ENCODE results near the gene PDCD6IP.

Gene PDCD6IP

DNA sequence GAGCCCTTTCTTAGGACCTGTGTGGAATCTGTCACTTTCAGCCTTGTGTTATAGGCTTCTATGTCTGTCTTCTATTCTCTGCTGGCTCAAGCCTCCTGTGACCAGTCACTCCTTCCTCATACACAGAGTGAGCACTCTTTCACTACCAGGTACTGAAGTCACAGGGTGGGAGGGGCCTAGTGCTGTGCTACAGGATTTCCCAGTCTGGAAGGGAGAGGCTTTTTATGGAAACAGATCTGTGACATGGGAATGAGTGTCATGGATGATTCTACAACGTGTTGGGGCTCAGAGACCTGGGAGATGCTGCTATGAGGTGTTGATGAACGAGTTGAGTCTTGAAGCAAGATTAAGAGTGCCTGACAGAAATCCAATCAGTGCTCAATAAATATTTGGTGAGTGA, 100.5 kb downstream of the PDCD6IP start:
- in situ Hi-C loops (cut with HindIII; ENCODE audit: low sequenced_read_pairs), result no loop called here
- TF ChIP-seq, protein P1, sequence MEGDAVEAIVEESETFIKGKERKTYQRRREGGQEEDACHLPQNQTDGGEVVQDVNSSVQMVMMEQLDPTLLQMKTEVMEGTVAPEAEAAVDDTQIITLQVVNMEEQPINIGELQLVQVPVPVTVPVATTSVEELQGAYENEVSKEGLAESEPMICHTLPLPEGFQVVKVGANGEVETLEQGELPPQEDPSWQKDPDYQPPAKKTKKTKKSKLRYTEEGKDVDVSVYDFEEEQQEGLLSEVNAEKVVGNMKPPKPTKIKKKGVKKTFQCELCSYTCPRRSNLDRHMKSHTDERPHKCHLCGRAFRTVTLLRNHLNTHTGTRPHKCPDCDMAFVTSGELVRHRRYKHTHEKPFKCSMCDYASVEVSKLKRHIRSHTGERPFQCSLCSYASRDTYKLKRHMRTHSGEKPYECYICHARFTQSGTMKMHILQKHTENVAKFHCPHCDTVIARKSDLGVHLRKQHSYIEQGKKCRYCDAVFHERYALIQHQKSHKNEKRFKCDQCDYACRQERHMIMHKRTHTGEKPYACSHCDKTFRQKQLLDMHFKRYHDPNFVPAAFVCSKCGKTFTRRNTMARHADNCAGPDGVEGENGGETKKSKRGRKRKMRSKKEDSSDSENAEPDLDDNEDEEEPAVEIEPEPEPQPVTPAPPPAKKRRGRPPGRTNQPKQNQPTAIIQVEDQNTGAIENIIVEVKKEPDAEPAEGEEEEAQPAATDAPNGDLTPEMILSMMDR (IDR thresholded peaks at IDR 0.05; ENCODE audit: low read depth, low read length, missing control alignments), result no peak
- no peak overlapping the region for H3K4me3 ChIP-seq (ENCODE audit: low read depth, low read length)
- DNase-seq (ENCODE audit: low read depth), result no peak

DNA sequence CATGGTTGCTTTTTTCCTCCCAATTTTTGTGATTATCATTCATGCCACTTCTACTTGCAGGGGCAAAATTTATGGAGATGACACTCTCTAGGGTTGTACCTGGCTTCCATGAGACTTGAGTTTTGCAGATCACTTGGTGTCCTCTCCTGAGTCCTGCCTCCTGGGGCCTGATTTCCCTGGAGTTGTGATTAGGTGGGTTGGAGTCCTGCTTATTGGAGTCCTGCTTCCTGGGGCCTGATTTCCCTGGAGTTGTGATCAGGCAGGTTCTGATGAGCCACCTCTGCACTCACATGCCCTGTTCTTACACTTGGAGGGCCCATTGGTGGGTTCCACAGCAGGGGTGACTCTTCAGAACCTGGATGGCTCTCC, 102.0 kb downstream of the PDCD6IP start:
- TF ChIP-seq, protein P1 (IDR thresholded peaks at IDR 0.05; ENCODE audit: low read depth, low read length, missing control alignments), result no peak
- DNase-seq (ENCODE audit: low read depth), result no peak
- in situ Hi-C loops (cut with HindIII; ENCODE audit: low sequenced_read_pairs), result no loop called here
- no peak overlapping the region for H3K4me3 ChIP-seq (ENCODE audit: low read depth, low read length)

DNA sequence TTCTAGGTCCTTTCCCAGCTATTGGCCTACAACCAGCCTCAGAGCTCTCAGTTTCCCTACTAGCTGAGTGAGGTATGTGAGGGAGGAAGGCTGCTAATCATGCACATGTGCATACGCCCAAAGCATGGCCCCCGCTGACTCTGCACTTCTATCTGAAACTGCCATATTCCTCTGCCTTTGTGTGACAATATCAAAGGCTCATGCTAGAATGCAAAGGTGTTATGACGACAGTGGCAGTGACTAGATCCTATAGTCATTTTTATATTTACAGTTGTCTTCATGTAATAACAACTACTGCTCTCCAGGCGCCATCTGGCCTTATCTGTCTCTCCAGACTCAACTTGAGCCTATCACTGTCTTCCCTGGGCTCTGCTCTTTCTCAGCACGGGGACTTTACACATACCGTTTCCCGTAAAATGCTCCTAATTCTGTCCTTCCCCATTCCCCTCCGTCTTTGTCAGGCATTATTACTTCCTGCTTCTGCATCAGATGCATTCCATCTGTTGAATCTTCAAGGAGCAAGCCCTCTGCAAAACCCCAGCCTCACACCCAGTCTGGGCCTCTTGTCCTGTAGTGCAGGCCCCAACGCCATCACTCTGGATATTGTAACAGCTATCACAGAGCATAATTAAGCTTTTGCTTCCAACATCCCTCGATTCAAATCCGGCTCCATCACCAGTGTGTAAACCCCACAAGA, 102.5 kb downstream of the PDCD6IP start:
- in situ Hi-C loops (cut with HindIII; ENCODE audit: low sequenced_read_pairs), result no loop called here
- TF ChIP-seq, protein P1 (IDR thresholded peaks at IDR 0.05; ENCODE audit: low read depth, low read length, missing control alignments), result no peak
- DNase-seq (ENCODE audit: low read depth), result no peak
- no peak overlapping the region for H3K4me3 ChIP-seq (ENCODE audit: low read depth, low read length)

DNA sequence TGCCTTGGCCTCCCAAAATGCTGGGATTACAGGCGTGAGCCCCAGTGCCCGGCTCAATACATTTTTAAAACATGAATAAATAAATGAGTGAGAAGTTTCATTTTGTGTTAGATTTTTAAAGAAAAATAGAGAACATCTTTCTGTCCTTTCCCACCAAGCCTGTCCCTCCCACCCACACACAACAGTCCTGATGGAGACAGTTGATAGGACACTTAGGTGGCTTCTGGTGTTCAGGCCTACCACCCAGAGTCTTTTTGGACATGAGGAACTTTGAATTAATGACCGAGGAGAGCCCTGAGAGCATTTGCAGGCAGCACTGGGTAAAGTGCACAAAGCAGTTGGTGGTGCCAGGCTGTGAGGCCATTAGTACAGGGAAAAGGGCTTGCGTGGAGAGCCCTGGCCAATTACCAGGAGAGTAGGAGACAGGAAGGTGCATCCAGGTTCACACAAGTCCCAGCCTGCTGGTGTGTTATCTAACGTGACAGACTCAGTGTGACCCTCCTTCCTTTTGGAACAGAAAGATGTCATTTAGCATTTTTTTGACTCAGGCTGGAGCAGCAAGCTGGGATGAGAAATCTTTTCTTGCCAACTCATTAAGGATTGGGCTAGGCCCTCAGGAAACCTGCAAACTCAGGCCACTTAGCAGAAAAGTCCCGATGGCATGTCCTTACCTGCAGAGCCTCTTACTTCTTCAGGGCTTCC, 103.6 kb downstream of the PDCD6IP start:
- DNase-seq (ENCODE audit: low read depth), result no peak
- in situ Hi-C loops (cut with HindIII; ENCODE audit: low sequenced_read_pairs), result no loop called here
- no peak overlapping the region for H3K4me3 ChIP-seq (ENCODE audit: low read depth, low read length)
- TF ChIP-seq, protein P1 (IDR thresholded peaks at IDR 0.05; ENCODE audit: low read depth, low read length, missing control alignments), result no peak

DNA sequence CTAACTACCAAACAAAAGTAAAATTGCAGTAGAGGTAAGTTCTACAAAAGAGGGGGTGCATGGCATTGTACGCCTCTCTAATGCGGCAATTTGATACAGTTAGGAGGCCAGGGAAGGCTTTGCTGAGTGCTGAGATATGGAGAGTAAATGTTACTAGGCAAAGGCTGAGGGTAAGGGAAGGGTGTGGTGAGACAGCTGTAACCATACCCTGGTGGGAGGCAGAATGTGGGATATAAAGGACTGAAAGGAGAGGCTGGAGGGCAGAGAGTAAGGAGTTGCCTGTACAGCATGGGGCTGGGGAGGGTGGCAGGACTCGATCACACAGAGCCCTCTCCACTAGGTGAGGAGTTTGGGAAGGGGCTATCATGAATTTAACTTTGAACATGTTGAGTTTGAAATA, 106.3 kb downstream of the PDCD6IP start:
- DNase-seq (ENCODE audit: low read depth), result no peak
- TF ChIP-seq, protein P1 (IDR thresholded peaks at IDR 0.05; ENCODE audit: low read depth, low read length, missing control alignments), result no peak
- in situ Hi-C loops (cut with HindIII; ENCODE audit: low sequenced_read_pairs), result no loop called here
- no peak overlapping the region for H3K4me3 ChIP-seq (ENCODE audit: low read depth, low read length)

DNA sequence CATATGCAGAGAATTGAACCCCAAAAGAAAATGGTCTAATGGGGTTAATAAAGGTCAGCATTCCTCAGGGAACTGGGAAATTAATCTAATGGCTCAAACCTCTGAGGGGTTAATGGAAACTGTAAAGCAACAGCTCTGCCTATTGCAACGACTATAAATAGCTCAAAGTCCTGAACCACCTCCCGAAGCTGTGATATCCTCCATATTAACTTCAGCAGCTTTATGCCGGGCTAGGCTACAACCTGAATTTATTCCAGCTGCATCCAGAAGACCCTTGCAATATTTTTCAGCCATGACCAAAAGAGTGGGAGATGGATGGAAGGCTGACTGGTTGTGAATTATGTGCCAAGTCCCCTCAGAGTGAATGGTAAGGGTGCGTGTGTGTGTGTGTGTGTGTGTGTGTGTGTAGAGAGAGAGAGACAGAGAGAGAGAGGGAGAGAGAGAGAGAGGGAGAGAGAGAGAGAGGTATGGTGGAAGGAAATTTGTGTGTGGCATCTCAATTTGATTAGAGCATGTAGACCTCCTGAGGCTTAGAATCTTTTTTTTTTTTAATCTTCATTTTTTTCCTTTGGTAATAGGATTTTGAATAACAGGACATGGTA, 109.9 kb downstream of the PDCD6IP start:
- H3K4me3 ChIP-seq (ENCODE audit: low read depth, low read length), result no peak overlapping the region
- TF ChIP-seq, protein P1 (IDR thresholded peaks at IDR 0.05; ENCODE audit: low read depth, low read length, missing control alignments), result no peak
- in situ Hi-C loops (cut with HindIII; ENCODE audit: low sequenced_read_pairs), result no loop called here
- no peak for DNase-seq (ENCODE audit: low read depth)
